HepG2 (cell line): Measurements from ENCODE around the gene GRIP2. TPM values are rescaled to one million over a fixed set of nuclear protein-coding genes. Genes with fewer than 3 reads are reported as not detected.

Experiments
- ATM ChIP-seq: fragments of 450-650 bp; IDR thresholded peaks from 2 replicates; pipeline ENCODE4 v1.7.1; 2017; ENCODE audit warnings: mild to moderate bottlenecking, borderline replicate concordance
- BORCS8-MEF2B ChIP-seq: sonication (generic); formaldehyde crosslinking; IDR thresholded peaks from 2 replicates; pipeline ENCODE4 v1.8.0; 2022; ENCODE audit warnings: mild to moderate bottlenecking, missing genetic modification reagents
- ERF ChIP-seq: IDR thresholded peaks from 2 replicates; pipeline ENCODE4 v1.6.1; 2018; ENCODE audit warnings: missing biosample characterization, missing genetic modification reagents
- MEF2D ChIP-seq: sonication (generic); formaldehyde crosslinking; IDR thresholded peaks from 2 replicates; pipeline ENCODE4 v1.5.1; 2020; ENCODE audit warnings: mild to moderate bottlenecking, missing genetic modification reagents
- SALL1 ChIP-seq: sonication (generic); formaldehyde crosslinking; IDR thresholded peaks from 2 replicates; pipeline ENCODE4 v1.8.0; 2022; ENCODE audit warnings: mild to moderate bottlenecking, missing genetic modification reagents
- STAG1 ChIP-seq: sonication (generic); formaldehyde crosslinking; IDR thresholded peaks from 2 replicates; pipeline ENCODE4 v1.4.0; 2020; ENCODE audit warnings: missing genetic modification reagents
- TCF7 ChIP-seq: sonication (generic); IDR thresholded peaks from 2 replicates; pipeline ENCODE4 v1.6.1; 2016; ENCODE audit warnings: antibody characterized with exemption, low read depth
- TSC22D2 ChIP-seq: sonication (generic); formaldehyde crosslinking; IDR thresholded peaks from 2 replicates; pipeline ENCODE4 v1.5.1; 2020; ENCODE audit warnings: missing genetic modification reagents, mild to moderate bottlenecking, borderline replicate concordance
- ZFX ChIP-seq: sonication (generic); formaldehyde crosslinking; IDR thresholded peaks from 2 replicates; pipeline ENCODE4 v1.4.0; 2020; ENCODE audit warnings: mild to moderate bottlenecking, low read depth, missing genetic modification reagents, moderate library complexity
- ZNF17 ChIP-seq: sonication (generic); formaldehyde crosslinking; IDR thresholded peaks from 2 replicates; pipeline ENCODE4 v1.5.0; 2020; ENCODE audit warnings: mild to moderate bottlenecking, missing genetic modification reagents
- ZNF572 ChIP-seq: sonication (generic); formaldehyde crosslinking; IDR thresholded peaks from 2 replicates; pipeline ENCODE4 v1.5.1; 2020; ENCODE audit warnings: mild to moderate bottlenecking, missing genetic modification reagents
- ZNF7 ChIP-seq: IDR thresholded peaks from 2 replicates; pipeline ENCODE4 v1.6.1; 2016; ENCODE audit warnings: missing biosample characterization, missing genetic modification reagents
- ZSCAN12 ChIP-seq: sonication (generic); formaldehyde crosslinking; IDR thresholded peaks from 2 replicates; pipeline ENCODE4 v1.9.0; 2021; ENCODE audit warnings: mild to moderate bottlenecking, missing genetic modification reagents
- polyA plus RNA-seq, 8 experiments: library from polyadenylated mRNA; depleted of rRNA in 3 of 8; stranded (reverse) in 7 of 8; unstranded in 1 of 8; fragments of >200 nt; fragmentation: Illumina TruSeq in 4 of 8; extraction: Trizol in 4 of 8; gene quantifications; 2 replicates each; pipeline versions ENCODE4 v1.2.1 to v1.2.3, GENCODE V29; 2011 to 2016; ENCODE audit warnings: low read depth in 4 of 8, missing spikeins in 1 of 8, mixed read lengths in 1 of 8; ENCODE audit not compliant: insufficient read depth in 1 of 8
- total RNA-seq, 5 experiments: library from RNA; depleted of rRNA; stranded (reverse); fragments of >200 nt; fragmentation: Illumina TruSeq; extraction: Trizol; gene quantifications; 2 replicates each; pipeline ENCODE4 v1.2.3, GENCODE V29; 2016; ENCODE audit warnings: low read depth in 1 of 5
- TF ChIP-seq, protein P1 (sequence below), 2 experiments: sonication (generic) in 1 of 2; formaldehyde crosslinking in 1 of 2; IDR thresholded peaks; 2 replicates each; pipeline versions ENCODE4 v1.4.0 to v1.6.1; 2018 to 2020; ENCODE audit warnings: missing genetic modification reagents in 2 of 2, borderline replicate concordance in 1 of 2, low read depth in 1 of 2, mild to moderate bottlenecking in 1 of 2, missing biosample characterization in 1 of 2
- TF ChIP-seq, protein P2 (sequence below): sonication (generic); formaldehyde crosslinking; IDR thresholded peaks from 2 replicates; pipeline ENCODE4 v1.4.0; 2020; ENCODE audit warnings: missing genetic modification reagents
- TF ChIP-seq, protein P3 (sequence below): sonication (generic); formaldehyde crosslinking; IDR thresholded peaks from 2 replicates; pipeline ENCODE4 v1.5.0; 2020; ENCODE audit warnings: mild to moderate bottlenecking, missing genetic modification reagents, moderate library complexity
- TF ChIP-seq, protein P4 (sequence below): sonication (generic); formaldehyde crosslinking; IDR thresholded peaks from 2 replicates; pipeline ENCODE4 v1.5.1; 2020; ENCODE audit warnings: mild to moderate bottlenecking, moderate library complexity, missing genetic modification reagents
- TF ChIP-seq, protein P5 (sequence below): sonication (generic); formaldehyde crosslinking; conservative IDR thresholded peaks from 2 replicates; pipeline ENCODE4 v1.8.0; 2022; ENCODE audit warnings: mild to moderate bottlenecking, moderate library complexity, missing genetic modification reagents
- TF ChIP-seq, protein P6 (sequence below): sonication (generic); formaldehyde crosslinking; IDR thresholded peaks from 2 replicates; pipeline ENCODE4 v1.9.0; 2021; ENCODE audit warnings: missing genetic modification reagents, borderline replicate concordance

GRIP2 gene
- total and polyA plus RNA-seq, 2 of the 13 experiments (the other 11 are each of a cell fraction or from before 2014, with no cell fraction given) = 0.11 to 0.24 TPM

DNA sequence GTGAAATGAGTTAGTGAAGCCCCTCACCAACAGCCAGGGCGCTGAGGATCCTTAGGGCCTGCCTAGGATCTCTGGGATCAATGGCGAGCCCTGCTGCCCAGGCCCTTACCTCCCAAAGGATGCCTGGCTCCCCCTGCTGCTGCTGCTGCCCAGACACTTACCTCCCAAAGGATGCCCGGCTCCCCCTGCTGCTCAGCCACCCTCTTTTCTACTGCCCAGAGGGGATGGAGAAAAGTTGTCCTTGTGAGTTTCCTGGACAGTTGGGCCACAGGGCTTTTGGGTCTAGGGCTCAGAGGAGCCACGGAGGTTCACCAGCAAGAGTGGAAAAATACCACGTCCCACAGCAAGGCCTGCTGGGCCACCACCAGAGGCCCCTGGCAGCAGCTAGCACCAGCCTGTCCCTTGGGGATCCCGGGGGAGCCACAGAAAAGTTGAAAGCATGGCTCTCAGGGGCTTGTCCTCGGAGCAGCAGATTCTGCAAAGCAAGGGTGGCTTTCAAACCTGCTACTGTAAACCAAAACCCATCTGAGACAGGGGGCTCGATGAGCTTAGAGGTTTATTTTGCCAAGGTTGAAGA is 78.3 kb downstream of the GRIP2 start (continued):
- TF ChIP-seq ZNF17 (CRISPR knock-in tag) = no peak
- TF ChIP-seq, protein P1, sequence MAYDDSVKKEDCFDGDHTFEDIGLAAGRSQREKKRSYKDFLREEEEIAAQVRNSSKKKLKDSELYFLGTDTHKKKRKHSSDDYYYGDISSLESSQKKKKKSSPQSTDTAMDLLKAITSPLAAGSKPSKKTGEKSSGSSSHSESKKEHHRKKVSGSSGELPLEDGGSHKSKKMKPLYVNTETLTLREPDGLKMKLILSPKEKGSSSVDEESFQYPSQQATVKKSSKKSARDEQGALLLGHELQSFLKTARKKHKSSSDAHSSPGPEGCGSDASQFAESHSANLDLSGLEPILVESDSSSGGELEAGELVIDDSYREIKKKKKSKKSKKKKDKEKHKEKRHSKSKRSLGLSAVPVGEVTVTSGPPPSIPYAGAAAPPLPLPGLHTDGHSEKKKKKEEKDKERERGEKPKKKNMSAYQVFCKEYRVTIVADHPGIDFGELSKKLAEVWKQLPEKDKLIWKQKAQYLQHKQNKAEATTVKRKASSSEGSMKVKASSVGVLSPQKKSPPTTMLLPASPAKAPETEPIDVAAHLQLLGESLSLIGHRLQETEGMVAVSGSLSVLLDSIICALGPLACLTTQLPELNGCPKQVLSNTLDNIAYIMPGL (CRISPR knock-in tag; IDR thresholded peaks at IDR 0.05; ENCODE audit: borderline replicate concordance in 1 of 2, low read depth in 1 of 2) = 0 out of 4 replicates have a peak, but pooled peaks have one; percentile 24 to 28
- no peak for TF ChIP-seq ZSCAN12
- TF ChIP-seq ZNF572 (CRISPR knock-in tag) = 0 out of 2 replicates have a peak, but pooled peaks have one; percentile 29
- peak; percentile 49; the same call in 1 of the 2 replicates for TF ChIP-seq BORCS8-MEF2B (CRISPR knock-in tag)
- peak; percentile 91 for TF ChIP-seq STAG1 (CRISPR knock-in tag)
- no peak for TF ChIP-seq MEF2D (CRISPR knock-in tag)
- no peak for TF ChIP-seq ATM
- TF ChIP-seq, protein P2, sequence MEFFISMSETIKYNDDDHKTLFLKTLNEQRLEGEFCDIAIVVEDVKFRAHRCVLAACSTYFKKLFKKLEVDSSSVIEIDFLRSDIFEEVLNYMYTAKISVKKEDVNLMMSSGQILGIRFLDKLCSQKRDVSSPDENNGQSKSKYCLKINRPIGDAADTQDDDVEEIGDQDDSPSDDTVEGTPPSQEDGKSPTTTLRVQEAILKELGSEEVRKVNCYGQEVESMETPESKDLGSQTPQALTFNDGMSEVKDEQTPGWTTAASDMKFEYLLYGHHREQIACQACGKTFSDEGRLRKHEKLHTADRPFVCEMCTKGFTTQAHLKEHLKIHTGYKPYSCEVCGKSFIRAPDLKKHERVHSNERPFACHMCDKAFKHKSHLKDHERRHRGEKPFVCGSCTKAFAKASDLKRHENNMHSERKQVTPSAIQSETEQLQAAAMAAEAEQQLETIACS (CRISPR knock-in tag) = 0 out of 2 replicates have a peak, but pooled peaks have one; percentile 37
- TF ChIP-seq, protein P3, sequence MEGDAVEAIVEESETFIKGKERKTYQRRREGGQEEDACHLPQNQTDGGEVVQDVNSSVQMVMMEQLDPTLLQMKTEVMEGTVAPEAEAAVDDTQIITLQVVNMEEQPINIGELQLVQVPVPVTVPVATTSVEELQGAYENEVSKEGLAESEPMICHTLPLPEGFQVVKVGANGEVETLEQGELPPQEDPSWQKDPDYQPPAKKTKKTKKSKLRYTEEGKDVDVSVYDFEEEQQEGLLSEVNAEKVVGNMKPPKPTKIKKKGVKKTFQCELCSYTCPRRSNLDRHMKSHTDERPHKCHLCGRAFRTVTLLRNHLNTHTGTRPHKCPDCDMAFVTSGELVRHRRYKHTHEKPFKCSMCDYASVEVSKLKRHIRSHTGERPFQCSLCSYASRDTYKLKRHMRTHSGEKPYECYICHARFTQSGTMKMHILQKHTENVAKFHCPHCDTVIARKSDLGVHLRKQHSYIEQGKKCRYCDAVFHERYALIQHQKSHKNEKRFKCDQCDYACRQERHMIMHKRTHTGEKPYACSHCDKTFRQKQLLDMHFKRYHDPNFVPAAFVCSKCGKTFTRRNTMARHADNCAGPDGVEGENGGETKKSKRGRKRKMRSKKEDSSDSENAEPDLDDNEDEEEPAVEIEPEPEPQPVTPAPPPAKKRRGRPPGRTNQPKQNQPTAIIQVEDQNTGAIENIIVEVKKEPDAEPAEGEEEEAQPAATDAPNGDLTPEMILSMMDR (CRISPR knock-in tag) = peak; percentile 87
- TF ChIP-seq, protein P4, sequence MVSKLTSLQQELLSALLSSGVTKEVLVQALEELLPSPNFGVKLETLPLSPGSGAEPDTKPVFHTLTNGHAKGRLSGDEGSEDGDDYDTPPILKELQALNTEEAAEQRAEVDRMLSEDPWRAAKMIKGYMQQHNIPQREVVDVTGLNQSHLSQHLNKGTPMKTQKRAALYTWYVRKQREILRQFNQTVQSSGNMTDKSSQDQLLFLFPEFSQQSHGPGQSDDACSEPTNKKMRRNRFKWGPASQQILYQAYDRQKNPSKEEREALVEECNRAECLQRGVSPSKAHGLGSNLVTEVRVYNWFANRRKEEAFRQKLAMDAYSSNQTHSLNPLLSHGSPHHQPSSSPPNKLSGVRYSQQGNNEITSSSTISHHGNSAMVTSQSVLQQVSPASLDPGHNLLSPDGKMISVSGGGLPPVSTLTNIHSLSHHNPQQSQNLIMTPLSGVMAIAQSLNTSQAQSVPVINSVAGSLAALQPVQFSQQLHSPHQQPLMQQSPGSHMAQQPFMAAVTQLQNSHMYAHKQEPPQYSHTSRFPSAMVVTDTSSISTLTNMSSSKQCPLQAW = peak; percentile 66
- no peak for TF ChIP-seq ZNF7
- TF ChIP-seq TSC22D2 = peak; percentile 53; the same call in 1 of the 2 replicates
- peak; percentile 34; the same call in 1 of the 2 replicates for TF ChIP-seq SALL1 (CRISPR knock-in tag)
- TF ChIP-seq ERF (CRISPR knock-in tag) = 0 out of 2 replicates have a peak, but pooled peaks have one; percentile 35
- TF ChIP-seq, protein P5, sequence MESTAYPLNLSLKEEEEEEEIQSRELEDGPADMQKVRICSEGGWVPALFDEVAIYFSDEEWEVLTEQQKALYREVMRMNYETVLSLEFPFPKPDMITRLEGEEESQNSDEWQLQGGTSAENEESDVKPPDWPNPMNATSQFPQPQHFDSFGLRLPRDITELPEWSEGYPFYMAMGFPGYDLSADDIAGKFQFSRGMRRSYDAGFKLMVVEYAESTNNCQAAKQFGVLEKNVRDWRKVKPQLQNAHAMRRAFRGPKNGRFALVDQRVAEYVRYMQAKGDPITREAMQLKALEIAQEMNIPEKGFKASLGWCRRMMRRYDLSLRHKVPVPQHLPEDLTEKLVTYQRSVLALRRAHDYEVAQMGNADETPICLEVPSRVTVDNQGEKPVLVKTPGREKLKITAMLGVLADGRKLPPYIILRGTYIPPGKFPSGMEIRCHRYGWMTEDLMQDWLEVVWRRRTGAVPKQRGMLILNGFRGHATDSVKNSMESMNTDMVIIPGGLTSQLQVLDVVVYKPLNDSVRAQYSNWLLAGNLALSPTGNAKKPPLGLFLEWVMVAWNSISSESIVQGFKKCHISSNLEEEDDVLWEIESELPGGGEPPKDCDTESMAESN (CRISPR knock-in tag) = 0 out of 2 replicates have a peak, but pooled peaks have one; percentile 28
- TF ChIP-seq TCF7 = no peak
- TF ChIP-seq ZFX (CRISPR knock-in tag) = 0 out of 2 replicates have a peak, but pooled peaks have one; percentile 15
- TF ChIP-seq, protein P6, sequence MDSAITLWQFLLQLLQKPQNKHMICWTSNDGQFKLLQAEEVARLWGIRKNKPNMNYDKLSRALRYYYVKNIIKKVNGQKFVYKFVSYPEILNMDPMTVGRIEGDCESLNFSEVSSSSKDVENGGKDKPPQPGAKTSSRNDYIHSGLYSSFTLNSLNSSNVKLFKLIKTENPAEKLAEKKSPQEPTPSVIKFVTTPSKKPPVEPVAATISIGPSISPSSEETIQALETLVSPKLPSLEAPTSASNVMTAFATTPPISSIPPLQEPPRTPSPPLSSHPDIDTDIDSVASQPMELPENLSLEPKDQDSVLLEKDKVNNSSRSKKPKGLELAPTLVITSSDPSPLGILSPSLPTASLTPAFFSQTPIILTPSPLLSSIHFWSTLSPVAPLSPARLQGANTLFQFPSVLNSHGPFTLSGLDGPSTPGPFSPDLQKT (CRISPR knock-in tag) = no peak
